ENCODE data around the gene ELMO3. TPM values are rescaled to one million over a fixed set of nuclear protein-coding genes. Genes with fewer than 3 reads are reported as not detected.

The ELMO3 gene
- total and polyA plus RNA-seq, 4 donors, result 1.7 to 3.8 (median 3.1) TPM

GRCh38 chr16:67201411-67202345 lies 2.7 kb downstream of the ELMO3 start:
- H3K4me3 ChIP-seq (ENCODE audit: low read depth in 1 of 3, low read length in 3 of 3), result no peak overlapping the region
- H3K27me3 ChIP-seq (ENCODE audit: control insufficient read depth in 4 of 4, insufficient read depth in 4 of 4, low read length in 3 of 4), result no peaks in the 10 kb centered on the region
- TF ChIP-seq, protein P1, sequence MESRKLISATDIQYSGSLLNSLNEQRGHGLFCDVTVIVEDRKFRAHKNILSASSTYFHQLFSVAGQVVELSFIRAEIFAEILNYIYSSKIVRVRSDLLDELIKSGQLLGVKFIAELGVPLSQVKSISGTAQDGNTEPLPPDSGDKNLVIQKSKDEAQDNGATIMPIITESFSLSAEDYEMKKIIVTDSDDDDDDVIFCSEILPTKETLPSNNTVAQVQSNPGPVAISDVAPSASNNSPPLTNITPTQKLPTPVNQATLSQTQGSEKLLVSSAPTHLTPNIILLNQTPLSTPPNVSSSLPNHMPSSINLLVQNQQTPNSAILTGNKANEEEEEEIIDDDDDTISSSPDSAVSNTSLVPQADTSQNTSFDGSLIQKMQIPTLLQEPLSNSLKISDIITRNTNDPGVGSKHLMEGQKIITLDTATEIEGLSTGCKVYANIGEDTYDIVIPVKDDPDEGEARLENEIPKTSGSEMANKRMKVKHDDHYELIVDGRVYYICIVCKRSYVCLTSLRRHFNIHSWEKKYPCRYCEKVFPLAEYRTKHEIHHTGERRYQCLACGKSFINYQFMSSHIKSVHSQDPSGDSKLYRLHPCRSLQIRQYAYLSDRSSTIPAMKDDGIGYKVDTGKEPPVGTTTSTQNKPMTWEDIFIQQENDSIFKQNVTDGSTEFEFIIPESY (IDR thresholded peaks at IDR 0.05), result no peak
- TF ChIP-seq JUND (IDR thresholded peaks at IDR 0.05) (no peak), RXRA (IDR thresholded peaks at IDR 0.05) (no peak), YY1 (IDR thresholded peaks at IDR 0.05) (no peak), EGR1 (IDR thresholded peaks at IDR 0.05; ENCODE audit: low read depth in 2 of 2) (no peak), TAF1 (conservative IDR thresholded peaks at IDR 0.05) (no peak), SP1 (IDR thresholded peaks at IDR 0.05) (no peak), ATF3 (IDR thresholded peaks at IDR 0.05) (no peak), HNF4A (conservative IDR thresholded peaks at IDR 0.05) (no peak), REST (IDR thresholded peaks at IDR 0.05) (no peak), NR2F2 (IDR thresholded peaks at IDR 0.05) (no peak), FOXA2 (IDR thresholded peaks at IDR 0.05) (no peak)
- TF ChIP-seq, protein P2, sequence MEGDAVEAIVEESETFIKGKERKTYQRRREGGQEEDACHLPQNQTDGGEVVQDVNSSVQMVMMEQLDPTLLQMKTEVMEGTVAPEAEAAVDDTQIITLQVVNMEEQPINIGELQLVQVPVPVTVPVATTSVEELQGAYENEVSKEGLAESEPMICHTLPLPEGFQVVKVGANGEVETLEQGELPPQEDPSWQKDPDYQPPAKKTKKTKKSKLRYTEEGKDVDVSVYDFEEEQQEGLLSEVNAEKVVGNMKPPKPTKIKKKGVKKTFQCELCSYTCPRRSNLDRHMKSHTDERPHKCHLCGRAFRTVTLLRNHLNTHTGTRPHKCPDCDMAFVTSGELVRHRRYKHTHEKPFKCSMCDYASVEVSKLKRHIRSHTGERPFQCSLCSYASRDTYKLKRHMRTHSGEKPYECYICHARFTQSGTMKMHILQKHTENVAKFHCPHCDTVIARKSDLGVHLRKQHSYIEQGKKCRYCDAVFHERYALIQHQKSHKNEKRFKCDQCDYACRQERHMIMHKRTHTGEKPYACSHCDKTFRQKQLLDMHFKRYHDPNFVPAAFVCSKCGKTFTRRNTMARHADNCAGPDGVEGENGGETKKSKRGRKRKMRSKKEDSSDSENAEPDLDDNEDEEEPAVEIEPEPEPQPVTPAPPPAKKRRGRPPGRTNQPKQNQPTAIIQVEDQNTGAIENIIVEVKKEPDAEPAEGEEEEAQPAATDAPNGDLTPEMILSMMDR (IDR thresholded peaks at IDR 0.05; ENCODE audit: low read depth, low read length, missing input control), result no peak
- TF ChIP-seq, protein P3, sequence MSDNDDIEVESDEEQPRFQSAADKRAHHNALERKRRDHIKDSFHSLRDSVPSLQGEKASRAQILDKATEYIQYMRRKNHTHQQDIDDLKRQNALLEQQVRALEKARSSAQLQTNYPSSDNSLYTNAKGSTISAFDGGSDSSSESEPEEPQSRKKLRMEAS (IDR thresholded peaks at IDR 0.05), result no peak
- 96% methylated on average over 40 of the region's 40 CpGs for WGBS
- no peak overlapping the region for H3K9ac ChIP-seq (ENCODE audit: low read depth in 1 of 2, low read length in 2 of 2)
- no peaks in the 10 kb centered on the region for H3K9me3 ChIP-seq (ENCODE audit: control insufficient read depth in 4 of 4, low read length in 3 of 4)
- no peak for DNase-seq (ENCODE audit: low spot score)
- H3K27ac ChIP-seq (ENCODE audit: low read depth in 1 of 2, low read length in 2 of 2), result no peak overlapping the region
- H3K4me1 ChIP-seq (ENCODE audit: control insufficient read depth in 4 of 4, insufficient read depth in 4 of 4, low read length in 3 of 4), result peaks cover 2 to 19% (median 8%) of the 10 kb centered on the region in 4 donors
- H3K36me3 ChIP-seq (ENCODE audit: control insufficient read depth in 4 of 4, insufficient read depth in 3 of 4, low read depth in 1 of 4, low read length in 3 of 4), result peaks cover 3 to 43% (median 15%) of the 10 kb centered on the region in 4 donors
